Retinal pigment epithelial cell (primary cell): ENCODE results near the gene STMP1.

Experiments
- DNase-seq: peaks from one replicate; pipeline ENCODE4 v3.0.0-alpha.2; 2010; ENCODE audit warnings: low read depth
- H3K4me3 ChIP-seq: 2 replicates; pipeline ENCODE4 v1.5.1; 2011; ENCODE audit warnings: mild to moderate bottlenecking, low read length, control low read depth, moderate library complexity
- CTCF ChIP-seq: conservative IDR thresholded peaks from 2 replicates; pipeline ENCODE4 v1.5.1; 2011; ENCODE audit warnings: low read depth, low read length, control low read depth, inconsistent platforms

STMP1 gene

GRCh38 chr7:135709508-135709907, 47.2 kb downstream of the STMP1 start:
- no peak overlapping the region for H3K4me3 ChIP-seq
- TF ChIP-seq CTCF = no peak
- DNase-seq = no peak

- peak; percentile 57 for TF ChIP-seq CTCF
- H3K4me3 ChIP-seq = no peak overlapping the region
- no peak for DNase-seq
Observed at GRCh38 chr7:135710417-135711138, 48.3 kb downstream of the STMP1 start.

GRCh38 chr7:135711139-135711469, 48.8 kb downstream of the STMP1 start:
- DNase-seq = no peak
- H3K4me3 ChIP-seq = no peak overlapping the region
- no peak for TF ChIP-seq CTCF

- no peak overlapping the region for H3K4me3 ChIP-seq
- no peak for TF ChIP-seq CTCF
- DNase-seq = no peak
Observed at GRCh38 chr7:135712182-135712782, 50.0 kb downstream of the STMP1 start.

- no peak for TF ChIP-seq CTCF
- DNase-seq = no peak
- no peak overlapping the region for H3K4me3 ChIP-seq
Observed at GRCh38 chr7:135712796-135713195, 50.5 kb downstream of the STMP1 start.

GRCh38 chr7:135713836-135714470, 51.6 kb downstream of the STMP1 start:
- TF ChIP-seq CTCF = no peak
- H3K4me3 ChIP-seq = no peak overlapping the region
- DNase-seq = no peak
